T-helper 22 cell (primary cell): Measurements from ENCODE around the gene LMOD3.

Source experiments
- DNase-seq: peaks from one replicate; pipeline ENCODE4 v3.0.0-alpha.2; 2020; ENCODE audit warnings: low read depth

The LMOD3 gene

GRCh38 chr3:69121950-69122349 lies 445 bp downstream of the LMOD3 start:
- no peak for DNase-seq

- DNase-seq: no peak
These were observed 882 bp downstream of the LMOD3 start for GRCh38 chr3:69121513-69121912.

- peak; percentile 49 for DNase-seq
These were observed 1.4 kb downstream of the LMOD3 start for GRCh38 chr3:69120879-69121464.

- DNase-seq: no peak
These were observed 2.7 kb downstream of the LMOD3 start for GRCh38 chr3:69119681-69120080.

- DNase-seq: no peak
These were observed 3.3 kb downstream of the LMOD3 start for GRCh38 chr3:69119138-69119537.

- no peak for DNase-seq
These were observed 3.8 kb downstream of the LMOD3 start for GRCh38 chr3:69118555-69118954.

GRCh38 chr3:69116897-69117296 lies 5.5 kb downstream of the LMOD3 start:
- DNase-seq: no peak

- DNase-seq: no peak
These were observed 6.2 kb downstream of the LMOD3 start for GRCh38 chr3:69116162-69116561.

GRCh38 chr3:69115731-69116130 lies 6.7 kb downstream of the LMOD3 start:
- no peak for DNase-seq

GRCh38 chr3:69113536-69113935 lies 8.9 kb downstream of the LMOD3 start:
- no peak for DNase-seq

GRCh38 chr3:69110941-69111546 lies 11.4 kb downstream of the LMOD3 start:
- DNase-seq: no peak

GRCh38 chr3:69108811-69109210 lies 13.6 kb downstream of the LMOD3 start:
- DNase-seq: no peak

- DNase-seq: no peak
These were observed 14.6 kb downstream of the LMOD3 start for GRCh38 chr3:69107841-69108240.

GRCh38 chr3:69105320-69105719 lies 17.1 kb downstream of the LMOD3 start:
- no peak for DNase-seq

- no peak for DNase-seq
These were observed 17.8 kb downstream of the LMOD3 start for GRCh38 chr3:69104586-69104985.

GRCh38 chr3:69103123-69103522 lies 19.3 kb downstream of the LMOD3 start:
- DNase-seq: no peak

- DNase-seq: no peak
These were observed 20.0 kb downstream of the LMOD3 start for GRCh38 chr3:69102384-69102783.

- DNase-seq: no peak
These were observed 22.8 kb downstream of the LMOD3 start for GRCh38 chr3:69099576-69099975.

GRCh38 chr3:69097407-69098086 lies 24.8 kb downstream of the LMOD3 start:
- no peak for DNase-seq

GRCh38 chr3:69096299-69096698 lies 26.1 kb downstream of the LMOD3 start:
- no peak for DNase-seq

GRCh38 chr3:69095636-69096035 lies 26.8 kb downstream of the LMOD3 start:
- DNase-seq: no peak

- no peak for DNase-seq
These were observed 27.8 kb downstream of the LMOD3 start for GRCh38 chr3:69094467-69095205.

- DNase-seq: no peak
These were observed 30.3 kb downstream of the LMOD3 start for GRCh38 chr3:69092030-69092516.
